K562 (cell line): ENCODE data around the gene SMC4. TPM values are rescaled to one million over a fixed set of nuclear protein-coding genes. Genes with fewer than 3 reads are reported as not detected.
A peak's percentile ranks its signal among the peaks of the same experiment; 100 is the strongest.

Source experiments
- ARID3B ChIP-seq: fragments of 250-450 bp; sonication (Bioruptor Pico); IDR thresholded peaks from 2 replicates; pipeline ENCODE4 v1.4.0; 2020; ENCODE audit warnings: borderline replicate concordance
- CBFA2T2 ChIP-seq: fragments of 450-650 bp; conservative IDR thresholded peaks from 2 replicates; pipeline ENCODE4 v1.6.1; 2017; ENCODE audit warnings: mild to moderate bottlenecking
- CTCF ChIP-seq, 3 experiments: IDR thresholded peaks in 2 of 3; conservative IDR thresholded peaks in 1 of 3; 2 replicates each; pipeline ENCODE4 v1.5.1; 2011 to 2012; ENCODE audit warnings: low read length in 3 of 3, mild to moderate bottlenecking in 3 of 3, control low read depth in 2 of 3, improper control_type of control experiment in 1 of 3, inconsistent platforms in 1 of 3, low read depth in 1 of 3, mixed read lengths in 1 of 3, moderate library complexity in 1 of 3; ENCODE audit not compliant: insufficient read depth in 2 of 3
- FOS ChIP-seq: IDR thresholded peaks from 3 replicates; pipeline ENCODE4 v1.6.1; 2011; ENCODE audit not compliant: insufficient read length; ENCODE audit errors: extremely low read depth
- GABPB1 ChIP-seq: sonication (generic); formaldehyde crosslinking; IDR thresholded peaks from 2 replicates; pipeline ENCODE4 v1.8.0; 2022; ENCODE audit warnings: mild to moderate bottlenecking, missing genetic modification reagents
- HOXB6 ChIP-seq: fragments of 250-450 bp; sonication (Bioruptor Pico); IDR thresholded peaks from 2 replicates; pipeline ENCODE4 v1.5.1; 2022; ENCODE audit warnings: mild to moderate bottlenecking, borderline replicate concordance
- HSF4 ChIP-seq: fragments of 250-450 bp; sonication (Bioruptor Pico); IDR thresholded peaks from 2 replicates; pipeline ENCODE4 v2.1.2; 2022; ENCODE audit warnings: mild to moderate bottlenecking, moderate library complexity, borderline replicate concordance
- JUND ChIP-seq, 2 experiments: IDR thresholded peaks; 2 replicates in 1 of 2; 3 replicates in 1 of 2; pipeline ENCODE4 v1.6.1; 2011; ENCODE audit warnings: borderline replicate concordance in 2 of 2, low read depth in 2 of 2, low read length in 2 of 2, improper control_type of control experiment in 1 of 2, missing biosample characterization in 1 of 2, missing genetic modification characterization in 1 of 2, missing genetic modification reagents in 1 of 2
- KLF16 ChIP-seq: IDR thresholded peaks from 2 replicates; pipeline ENCODE4 v1.6.1; 2016; ENCODE audit warnings: antibody characterized with exemption
- NBN ChIP-seq: fragments of 450-650 bp; IDR thresholded peaks from 2 replicates; pipeline ENCODE4 v1.6.1; 2016; ENCODE audit warnings: low read depth, mild to moderate bottlenecking
- NR2C2 ChIP-seq, 2 experiments: fragments of 200-800 bp in 1 of 2; sonication (Bioruptor generic) in 1 of 2; sonication (generic) in 1 of 2; formaldehyde crosslinking in 1 of 2; IDR thresholded peaks; 2 replicates each; pipeline versions ENCODE4 v1.6.1 to v1.8.0; 2016 to 2022; ENCODE audit warnings: mild to moderate bottlenecking in 1 of 2, missing compliant biosample characterization in 1 of 2, missing genetic modification characterization in 1 of 2, missing genetic modification reagents in 1 of 2
- PHF20 ChIP-seq: fragments of 450-650 bp; IDR thresholded peaks from 2 replicates; pipeline ENCODE4 v1.6.1; 2018; ENCODE audit not compliant: partially characterized antibody
- PRPF4 ChIP-seq: fragments of 200-400 bp; formaldehyde crosslinking; IDR thresholded peaks from one replicate; pipeline ENCODE4 v1.6.1; 2017; ENCODE audit warnings: low read length, low read depth, mild to moderate bottlenecking; ENCODE audit not compliant: insufficient read depth, poor library complexity, severe bottlenecking
- RUNX1 ChIP-seq: sonication (generic); IDR thresholded peaks from 2 replicates; pipeline ENCODE4 v1.6.1; 2016; ENCODE audit warnings: antibody characterized with exemption, low read depth
- ZC3H8 ChIP-seq: fragments of 450-650 bp; IDR thresholded peaks from 2 replicates; pipeline ENCODE4 v1.6.1; 2017
- ZKSCAN3 ChIP-seq: fragments of 250-450 bp; sonication (Bioruptor Pico); IDR thresholded peaks from 2 replicates; pipeline ENCODE4 v1.4.0; 2020
- polyA plus RNA-seq, 8 experiments: library from polyadenylated mRNA; depleted of rRNA in 4 of 8; stranded (reverse) in 5 of 8; unstranded in 3 of 8; fragments of >200 nt; fragmentation: Nextera tagmentation in 2 of 8; fragmentation: Illumina TruSeq in 1 of 8; extraction: Ambion mirVana in 2 of 8; extraction: Trizol in 1 of 8; gene quantifications; 2 replicates each; pipeline versions ENCODE4 v1.2.1 to v1.2.3, GENCODE V29; 2011 to 2014; ENCODE audit warnings: inconsistent platforms in 1 of 8, missing spikeins in 1 of 8
- total RNA-seq, 7 experiments: library from RNA; depleted of rRNA in 6 of 7; stranded (reverse); fragments of >200 nt in 6 of 7; fragmentation: Illumina TruSeq in 2 of 7; extraction: Trizol in 2 of 7; gene quantifications; 2 replicates each; pipeline versions ENCODE4 v1.2.1 to v1.2.3, GENCODE V29; 2011 to 2021; ENCODE audit warnings: low replicate concordance in 1 of 7
- TF ChIP-seq, protein P1 (sequence below): fragments of 450-650 bp; IDR thresholded peaks from 2 replicates; pipeline ENCODE4 v1.6.1; 2014; ENCODE audit warnings: low read depth, mild to moderate bottlenecking, moderate library complexity, borderline replicate concordance
- TF ChIP-seq, protein P2 (sequence below): fragments of 250-450 bp; sonication (Bioruptor Pico); IDR thresholded peaks from 2 replicates; pipeline ENCODE4 v1.8.0; 2021; ENCODE audit warnings: moderate library complexity, mild to moderate bottlenecking, inconsistent platforms

The SMC4 gene
- total and polyA plus RNA-seq, 9 of the 15 experiments (the other 6 are each of a cell fraction or from before 2014, with no cell fraction given): 87.9 to 347 (median 176) TPM

DNA sequence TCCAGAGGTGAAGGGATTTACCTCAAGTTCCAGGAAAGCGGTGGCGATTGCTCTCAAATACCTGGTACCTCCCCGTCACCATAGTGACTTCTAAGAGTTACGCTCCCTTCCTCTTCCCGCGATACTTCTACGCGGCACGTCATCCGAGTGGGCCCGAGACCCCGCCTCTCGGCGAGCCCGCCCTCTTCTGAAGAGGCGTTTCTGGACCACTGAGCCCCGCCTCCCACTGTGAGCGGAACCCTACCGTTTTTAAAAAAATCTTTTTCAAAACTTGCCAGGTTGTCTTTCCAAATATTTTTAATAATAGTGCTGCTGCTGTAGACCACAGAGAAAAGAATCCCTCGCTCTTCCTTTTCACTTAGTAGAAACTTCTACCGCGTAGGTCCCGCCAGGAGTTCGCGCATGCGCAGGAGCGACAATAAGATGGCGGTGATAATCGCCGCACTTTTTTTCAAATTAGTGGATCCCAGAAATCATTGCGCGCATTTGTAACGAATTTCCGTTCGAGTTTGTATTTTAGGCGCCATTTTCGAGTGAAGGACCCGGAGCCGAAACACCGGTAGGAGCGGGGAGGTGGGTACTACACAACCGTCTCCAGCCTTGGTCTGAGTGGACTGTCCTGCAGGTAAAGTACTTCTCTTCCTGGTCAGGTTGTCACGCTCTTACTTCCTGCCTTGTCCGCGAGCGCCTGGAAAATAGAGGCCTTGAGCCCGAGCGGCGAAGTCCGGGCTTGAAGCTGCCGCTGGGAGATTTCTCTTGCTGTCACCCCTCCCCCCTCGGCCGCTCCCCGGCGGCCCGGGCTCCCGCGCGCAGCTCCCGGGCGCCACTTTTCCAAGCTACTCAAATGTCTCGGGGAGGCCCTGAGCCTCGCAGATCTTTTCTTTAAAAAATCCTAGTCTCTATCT is at the start of gene SMC4, which contains the start of gene IFT80 (continued):
- TF ChIP-seq ARID3B (CRISPR knock-in tag) (no peak), NR2C2 (CRISPR knock-in tag; IDR thresholded peaks at IDR 0.05) (0 out of 2 replicates have a peak, but pooled peaks have one; percentile 49), NR2C2 (tag; IDR thresholded peaks at IDR 0.05) (peak; percentile 72; the same call in 1 of the 2 replicates), KLF16 (no peak), FOS (no peak), PRPF4 (peak; percentile 62), ZKSCAN3 (CRISPR knock-in tag) (no peak), HSF4 (CRISPR knock-in tag) (no peak), JUND (IDR thresholded peaks at IDR 0.05; ENCODE audit: borderline replicate concordance, low read depth, low read length) (peak; percentile 44), JUND (tag; IDR thresholded peaks at IDR 0.05; ENCODE audit: borderline replicate concordance, low read depth, low read length) (0 out of 3 replicates have a peak, but pooled peaks have one; percentile 24), PHF20 (no peak), NBN (peak; percentile 83), CTCF (IDR thresholded peaks at IDR 0.05 in 2 of 3, conservative IDR thresholded peaks at IDR 0.05 in 1 of 3; ENCODE audit: insufficient read depth in 2 of 3, low read depth in 1 of 3, low read length in 3 of 3) (no peak; a peak in 1 of 6 replicates), ZC3H8 (no peak), GABPB1 (peak; percentile 36), HOXB6 (CRISPR knock-in tag) (no peak), CBFA2T2 (no peak), RUNX1 (no peak)
- TF ChIP-seq, protein P1, sequence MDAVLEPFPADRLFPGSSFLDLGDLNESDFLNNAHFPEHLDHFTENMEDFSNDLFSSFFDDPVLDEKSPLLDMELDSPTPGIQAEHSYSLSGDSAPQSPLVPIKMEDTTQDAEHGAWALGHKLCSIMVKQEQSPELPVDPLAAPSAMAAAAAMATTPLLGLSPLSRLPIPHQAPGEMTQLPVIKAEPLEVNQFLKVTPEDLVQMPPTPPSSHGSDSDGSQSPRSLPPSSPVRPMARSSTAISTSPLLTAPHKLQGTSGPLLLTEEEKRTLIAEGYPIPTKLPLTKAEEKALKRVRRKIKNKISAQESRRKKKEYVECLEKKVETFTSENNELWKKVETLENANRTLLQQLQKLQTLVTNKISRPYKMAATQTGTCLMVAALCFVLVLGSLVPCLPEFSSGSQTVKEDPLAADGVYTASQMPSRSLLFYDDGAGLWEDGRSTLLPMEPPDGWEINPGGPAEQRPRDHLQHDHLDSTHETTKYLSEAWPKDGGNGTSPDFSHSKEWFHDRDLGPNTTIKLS: peak; percentile 69; the same call in 1 of the 2 replicates
- TF ChIP-seq, protein P2, sequence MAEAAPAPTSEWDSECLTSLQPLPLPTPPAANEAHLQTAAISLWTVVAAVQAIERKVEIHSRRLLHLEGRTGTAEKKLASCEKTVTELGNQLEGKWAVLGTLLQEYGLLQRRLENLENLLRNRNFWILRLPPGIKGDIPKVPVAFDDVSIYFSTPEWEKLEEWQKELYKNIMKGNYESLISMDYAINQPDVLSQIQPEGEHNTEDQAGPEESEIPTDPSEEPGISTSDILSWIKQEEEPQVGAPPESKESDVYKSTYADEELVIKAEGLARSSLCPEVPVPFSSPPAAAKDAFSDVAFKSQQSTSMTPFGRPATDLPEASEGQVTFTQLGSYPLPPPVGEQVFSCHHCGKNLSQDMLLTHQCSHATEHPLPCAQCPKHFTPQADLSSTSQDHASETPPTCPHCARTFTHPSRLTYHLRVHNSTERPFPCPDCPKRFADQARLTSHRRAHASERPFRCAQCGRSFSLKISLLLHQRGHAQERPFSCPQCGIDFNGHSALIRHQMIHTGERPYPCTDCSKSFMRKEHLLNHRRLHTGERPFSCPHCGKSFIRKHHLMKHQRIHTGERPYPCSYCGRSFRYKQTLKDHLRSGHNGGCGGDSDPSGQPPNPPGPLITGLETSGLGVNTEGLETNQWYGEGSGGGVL (CRISPR knock-in tag): no peak
